Activated CD4-positive, alpha-beta T cell treated with anti-CD3 and anti-CD28 coated beads, Interleukin-2, amount 50 U/mL, for 1 hour (primary cell): ENCODE results near the gene IZUMO2.

Experiments
- DNase-seq: peaks from one replicate; pipeline ENCODE4 v3.0.0-alpha.2; 2020

IZUMO2 gene

GRCh38 chr19:50162988-50163387 is at the start of gene IZUMO2:
IZUMO2 (minus strand) TSS chr19:50163281; CDS start chr19:50163194, 87 bp downstream.
- no peak for DNase-seq

DNA sequence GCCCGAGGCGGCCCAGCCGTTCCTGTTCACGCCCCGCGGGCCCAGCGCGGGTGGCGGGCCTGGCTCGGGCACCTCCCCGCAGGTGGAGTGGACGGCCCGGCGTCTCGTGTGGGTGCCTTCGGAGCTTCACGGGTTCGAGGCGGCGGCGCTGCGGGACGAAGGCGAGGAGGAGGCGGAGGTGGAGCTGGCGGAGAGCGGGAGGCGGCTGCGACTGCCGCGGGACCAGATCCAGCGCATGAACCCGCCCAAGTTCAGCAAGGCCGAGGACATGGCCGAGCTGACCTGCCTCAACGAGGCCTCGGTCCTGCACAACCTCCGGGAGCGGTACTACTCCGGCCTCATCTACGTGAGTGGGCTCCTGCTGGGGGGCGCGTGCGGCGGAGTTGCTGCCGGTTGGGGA is 47.3 kb upstream of the IZUMO2 start:
- DNase-seq, result no peak

- no peak for DNase-seq
Measured at GRCh38 chr19:50209131-50209530, 46.0 kb upstream of the IZUMO2 start.

DNA sequence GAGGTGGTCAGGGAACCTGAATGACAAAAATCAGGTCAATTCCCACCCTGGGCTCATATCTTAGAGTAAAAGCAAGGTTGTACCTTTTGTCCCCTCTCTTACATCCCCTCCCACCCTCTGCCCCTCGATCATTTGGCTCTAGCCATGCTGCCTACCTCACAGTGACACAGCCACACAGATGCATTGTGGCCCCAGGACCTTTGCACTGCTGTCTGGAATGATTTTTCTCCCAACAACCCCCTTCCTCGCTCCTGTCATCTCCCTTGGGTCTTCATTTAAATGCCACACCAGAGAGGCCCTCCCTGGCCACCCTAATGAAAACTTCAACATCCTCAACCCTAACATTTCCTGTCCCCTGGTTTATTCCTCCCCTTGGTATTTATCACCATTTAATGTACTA is 44.6 kb upstream of the IZUMO2 start:
- no peak for DNase-seq

DNA sequence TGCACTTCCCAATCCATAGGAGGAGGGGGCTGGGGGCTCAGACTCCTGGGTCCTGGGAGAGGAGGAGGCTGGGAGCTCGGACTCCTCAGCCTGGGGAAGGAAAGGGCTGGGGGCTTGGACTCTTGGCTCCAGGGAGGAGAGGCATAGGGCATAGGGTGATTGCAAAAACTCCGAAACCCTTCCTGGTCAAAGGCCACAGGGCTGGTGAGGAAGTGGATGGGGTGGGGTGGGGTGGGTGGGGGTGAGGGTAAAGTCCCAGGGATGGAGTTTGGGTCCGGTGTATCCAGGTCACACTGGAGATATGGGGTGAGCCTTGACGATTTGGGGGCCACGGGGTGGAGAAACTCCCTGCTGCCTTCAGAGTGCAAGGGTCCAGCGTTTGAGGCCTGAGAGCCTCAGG is 43.1 kb upstream of the IZUMO2 start:
- no peak for DNase-seq

DNA sequence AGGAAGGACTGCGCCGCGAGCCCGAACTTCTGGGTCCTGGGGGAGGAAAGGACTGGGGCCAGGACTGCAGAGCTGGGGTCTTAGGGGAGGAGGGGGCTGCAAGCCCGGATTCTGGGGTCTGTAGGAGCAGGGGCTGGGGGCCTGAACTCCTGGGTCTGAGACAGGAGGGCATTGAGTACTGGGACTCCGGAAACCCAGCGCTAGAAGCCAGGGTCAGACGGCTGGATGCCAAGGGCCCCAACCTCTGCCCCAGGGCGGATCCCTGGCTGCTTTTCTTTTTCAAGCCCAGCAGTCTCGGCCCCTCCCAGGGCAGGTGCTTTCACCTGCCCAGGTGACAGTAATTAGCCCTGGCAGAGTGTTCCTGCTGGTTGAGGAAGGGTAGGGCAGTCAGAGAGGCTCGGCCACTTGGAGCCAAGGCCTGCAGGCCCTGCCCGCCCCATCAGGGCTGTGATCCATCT is 42.6 kb upstream of the IZUMO2 start:
- no peak for DNase-seq

- peak; percentile 9 for DNase-seq
Measured at GRCh38 chr19:50204811-50205675, 42.0 kb upstream of the IZUMO2 start.

DNA sequence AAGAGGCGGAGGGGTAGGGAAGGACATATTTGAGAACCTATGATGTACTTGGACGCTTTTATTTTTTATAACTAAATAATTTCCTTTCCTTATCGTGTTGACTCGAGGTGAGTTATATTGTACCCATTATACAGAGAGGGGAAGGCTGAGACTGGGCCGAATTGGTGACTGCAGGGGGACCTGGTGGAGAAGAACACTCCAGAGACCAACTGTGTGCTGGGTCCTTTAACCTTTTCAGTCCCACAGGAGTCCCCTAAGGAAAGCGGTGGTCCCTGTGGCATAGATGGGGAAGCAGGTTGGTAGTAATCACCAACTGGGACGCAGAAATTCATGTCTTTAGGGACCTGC is 41.0 kb upstream of the IZUMO2 start:
- no peak for DNase-seq

- DNase-seq, result no peak
Measured at GRCh38 chr19:50203281-50204080, 40.4 kb upstream of the IZUMO2 start, which contains the start of gene MYH14. MYH14 (plus strand) TSS chr19:50203622; CDS start chr19:50210366, 6,744 bp downstream.

- DNase-seq, result no peak
Measured at GRCh38 chr19:50202962-50203280, 39.8 kb upstream of the IZUMO2 start.

- no peak for DNase-seq
Measured at GRCh38 chr19:50202386-50202785, 39.3 kb upstream of the IZUMO2 start.

DNA sequence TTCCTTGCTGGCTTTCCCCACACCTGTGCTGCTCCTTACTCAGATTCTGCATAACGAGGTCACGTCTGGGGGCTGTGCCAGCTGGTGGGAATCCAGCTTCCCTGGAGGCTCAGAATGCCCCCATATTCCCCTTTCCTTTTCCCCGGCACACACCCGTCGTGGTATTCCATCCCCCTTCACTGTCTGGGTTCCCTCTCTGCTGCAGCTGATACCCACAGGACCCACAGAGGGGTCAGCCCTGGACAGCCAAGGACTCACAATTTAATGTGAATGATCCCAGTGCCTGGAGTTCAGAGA is 36.1 kb upstream of the IZUMO2 start:
- DNase-seq, result no peak

DNA sequence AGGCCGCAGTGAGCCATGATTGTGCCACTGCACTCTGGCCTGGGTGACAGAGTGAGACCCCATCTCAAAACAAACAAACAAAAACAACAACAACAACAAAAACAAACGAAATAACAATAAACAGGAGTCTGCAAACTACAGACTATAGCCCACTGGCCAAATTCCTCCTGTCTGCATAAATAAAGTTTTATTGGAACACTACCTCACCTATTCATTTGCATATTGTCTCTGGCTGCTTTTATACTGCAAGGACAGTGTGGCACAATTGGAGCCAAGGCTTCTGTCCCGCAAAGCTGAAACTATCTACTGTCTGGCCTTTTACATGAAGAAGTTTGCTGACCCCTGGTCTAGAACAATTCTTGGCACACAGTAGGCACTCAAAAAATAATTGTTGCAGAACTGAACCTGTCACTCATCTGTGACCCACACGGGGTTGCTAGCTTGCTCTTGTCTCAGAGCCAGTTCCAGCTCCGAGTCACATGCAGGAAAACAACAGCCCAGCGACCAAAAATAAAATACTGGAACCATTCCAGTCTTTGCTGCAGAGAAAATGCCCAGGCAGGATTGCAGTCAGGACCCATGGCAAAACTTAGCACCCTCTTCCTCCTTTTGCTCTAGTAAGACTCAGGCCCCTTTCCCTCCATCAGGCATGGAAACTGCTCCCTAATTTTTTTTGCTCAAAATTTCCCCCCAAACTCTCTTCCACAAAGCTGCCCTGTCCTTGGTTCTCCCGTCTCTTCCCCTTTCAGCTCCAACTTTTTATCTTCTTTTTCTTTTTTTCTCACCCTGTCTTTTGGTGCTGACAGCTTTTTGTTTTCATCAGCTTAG is 35.6 kb upstream of the IZUMO2 start:
- DNase-seq, result no peak

GRCh38 chr19:50197348-50197747 is 34.3 kb upstream of the IZUMO2 start:
- DNase-seq, result no peak

GRCh38 chr19:50196322-50196932 is 33.3 kb upstream of the IZUMO2 start:
- DNase-seq, result no peak

DNA sequence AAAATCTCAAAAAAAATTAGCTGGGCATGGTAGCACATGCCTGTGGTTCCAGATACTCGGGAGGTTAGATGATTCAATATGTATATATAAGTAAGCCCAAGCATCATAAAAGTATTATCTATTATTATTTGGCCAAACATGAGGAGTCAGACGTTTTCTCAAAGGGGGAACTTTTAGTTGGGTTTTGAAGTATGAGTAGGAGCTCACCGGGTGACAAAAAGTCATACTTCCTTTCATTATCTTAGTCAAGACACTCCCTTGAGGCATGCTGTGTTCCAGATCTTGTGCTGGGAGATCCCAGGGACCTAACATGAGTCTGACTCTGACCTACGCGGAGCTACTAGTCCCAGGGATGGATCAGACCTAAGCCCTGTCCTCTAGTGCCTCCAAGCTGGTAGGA is 32.1 kb upstream of the IZUMO2 start:
- no peak for DNase-seq

DNA sequence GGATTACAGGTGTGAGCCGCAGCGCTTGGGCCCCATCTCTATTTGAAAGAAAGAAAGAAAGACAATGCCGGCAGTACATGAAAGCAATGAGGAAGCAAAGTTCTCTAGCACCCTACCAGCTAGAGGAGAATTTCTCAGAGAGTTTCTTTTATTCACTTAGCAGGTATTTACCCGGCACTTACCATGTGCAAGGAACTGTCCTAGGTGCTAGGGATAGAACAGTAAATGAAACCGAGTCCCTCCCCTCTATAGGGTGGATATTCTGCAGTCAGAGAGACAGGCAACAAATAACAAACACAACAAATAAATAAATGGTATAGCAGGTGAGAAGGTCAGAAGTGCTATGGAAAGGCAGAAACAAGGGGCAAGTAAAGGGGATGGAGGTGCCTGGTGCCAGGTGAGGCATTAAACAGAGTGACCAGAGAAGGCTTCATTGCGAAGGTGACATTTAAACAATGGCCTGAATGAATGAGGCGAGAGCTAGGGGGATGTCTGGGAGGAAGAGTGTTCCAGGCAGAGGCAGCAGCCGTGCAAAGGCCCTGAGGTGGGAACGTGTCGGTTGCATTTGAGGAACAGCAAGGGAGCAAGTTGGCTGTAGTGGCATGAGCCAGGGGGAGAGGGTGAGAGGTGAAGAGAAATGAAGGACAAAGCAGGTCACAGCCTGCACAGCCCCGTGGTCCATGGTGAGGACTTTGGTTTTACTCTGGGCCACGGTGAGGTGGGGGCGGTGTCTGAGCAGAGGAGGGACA is 29.6 kb upstream of the IZUMO2 start:
- DNase-seq, result no peak

DNA sequence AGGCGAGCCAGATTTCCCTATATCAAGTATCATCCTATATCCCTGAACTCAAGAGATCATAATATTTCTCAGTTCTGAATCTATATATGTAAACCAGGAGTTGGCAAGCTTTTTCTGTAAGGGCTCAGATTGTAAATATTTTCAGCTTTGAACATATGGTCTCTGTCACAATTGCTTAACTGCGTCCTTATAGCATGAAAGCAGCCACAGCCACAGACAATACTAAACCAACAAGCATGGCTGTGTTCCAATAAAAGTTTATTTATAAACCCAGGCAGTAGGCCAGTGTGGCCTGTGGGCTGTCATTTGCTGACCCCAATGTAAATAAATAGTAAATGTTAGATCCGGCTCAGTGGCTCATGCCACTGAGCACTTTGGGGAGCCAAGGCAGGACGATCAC is 28.1 kb upstream of the IZUMO2 start:
- no peak for DNase-seq

DNA sequence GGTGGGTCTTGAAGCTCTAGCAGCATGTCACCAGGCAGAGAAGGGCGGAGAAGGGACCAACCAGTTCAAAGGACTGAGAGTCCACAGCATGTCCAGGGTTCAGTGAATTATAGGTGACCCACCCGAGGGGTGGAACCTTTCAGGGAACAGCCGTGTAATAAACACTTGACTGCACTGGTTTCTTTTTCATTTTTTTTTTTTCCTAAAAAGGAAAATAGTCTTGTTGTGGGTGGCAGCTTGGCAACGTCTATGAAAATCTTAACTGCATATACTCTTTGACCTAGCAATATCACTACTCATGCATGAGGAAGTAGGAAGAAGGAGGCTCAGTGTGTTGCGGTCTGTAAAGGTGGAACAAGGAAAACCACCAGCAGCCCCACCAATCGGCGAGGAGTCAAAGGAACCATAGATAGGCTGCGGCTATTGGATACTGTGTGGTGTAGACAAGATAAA is 27.4 kb upstream of the IZUMO2 start:
- DNase-seq, result no peak

GRCh38 chr19:50189331-50189730 is 26.2 kb upstream of the IZUMO2 start:
- DNase-seq, result no peak

DNA sequence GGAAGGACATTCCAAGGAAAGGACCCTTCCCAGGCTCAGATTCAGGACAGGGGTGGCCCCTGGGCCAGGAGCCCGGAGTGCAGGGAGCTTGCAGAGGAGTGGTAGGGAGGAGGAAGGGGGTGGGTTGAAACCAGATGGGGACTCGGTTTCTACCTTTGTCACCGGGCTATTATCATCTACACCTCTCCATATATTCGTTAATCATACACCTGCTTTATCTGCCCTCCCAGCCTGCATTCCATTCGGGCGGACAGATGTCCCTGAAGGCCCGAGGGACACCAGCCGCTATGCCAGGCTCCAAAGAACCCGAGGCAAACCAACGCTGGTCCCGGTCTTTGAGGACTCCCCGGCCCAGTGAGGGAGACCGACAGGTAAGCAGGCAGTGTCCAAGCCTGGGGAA is 24.9 kb upstream of the IZUMO2 start:
- DNase-seq, result no peak

DNA sequence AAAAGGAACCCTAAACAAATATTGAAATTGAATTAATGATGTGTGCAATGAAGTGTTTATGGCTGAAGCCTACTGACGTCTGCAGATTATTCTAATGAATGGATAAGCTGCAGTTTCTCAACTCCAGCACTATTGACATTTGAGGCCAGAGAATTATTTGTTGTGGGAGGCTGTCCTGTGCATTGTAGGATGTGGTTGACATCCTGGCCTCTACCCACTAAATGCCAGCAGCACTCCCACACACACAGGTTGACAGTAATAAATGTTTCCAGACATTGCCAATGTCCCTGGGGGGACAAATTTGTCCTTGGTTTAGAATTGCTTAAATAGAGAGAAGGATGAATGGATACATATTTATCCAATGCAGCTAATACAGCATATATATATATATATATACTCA is 21.1 kb upstream of the IZUMO2 start:
- no peak for DNase-seq
